Suprapubic skin (tissue), 4 donors: ENCODE results near the gene PAFAH2. TPM values are rescaled to one million over a fixed set of nuclear protein-coding genes. Genes with fewer than 3 reads are reported as not detected.
"Not testable (repeated sequence)": the region's sequence is repeated elsewhere in the genome, so short reads cannot be mapped to it uniquely, and the experiment has no call there.

Source experiments
- DNase-seq, 2 donors: peaks; one replicate each; pipeline ENCODE4 v3.0.0-alpha.2; 2019; ENCODE audit warnings: low spot score in 2 of 2
- H3K27ac ChIP-seq: fragments of 200-600 bp; sonication (generic); one replicate; pipeline ENCODE4 v1.5.1; 2019
- H3K27me3 ChIP-seq: fragments of 200-600 bp; sonication (generic); one replicate; pipeline ENCODE4 v1.5.1; 2019
- H3K36me3 ChIP-seq: fragments of 200-600 bp; sonication (generic); one replicate; pipeline ENCODE4 v1.5.1; 2019
- H3K4me1 ChIP-seq: fragments of 200-600 bp; sonication (generic); one replicate; pipeline ENCODE4 v1.5.1; 2019
- H3K4me3 ChIP-seq: fragments of 200-600 bp; sonication (generic); one replicate; pipeline ENCODE4 v1.5.1; 2019; ENCODE audit warnings: mild to moderate bottlenecking
- H3K9me3 ChIP-seq: fragments of 200-600 bp; sonication (generic); one replicate; pipeline ENCODE4 v1.5.1; 2019
- CTCF ChIP-seq, 2 donors: fragments of 200-600 bp in 1 of 2; fragments of 450-650 bp in 1 of 2; sonication (generic) in 1 of 2; IDR thresholded peaks; one replicate each; pipeline ENCODE4 v1.5.1; 2016 to 2019; ENCODE audit warnings: antibody characterized with exemption in 2 of 2, mild to moderate bottlenecking in 1 of 2, moderate library complexity in 1 of 2
- EP300 ChIP-seq: sonication (generic); formaldehyde crosslinking; IDR thresholded peaks from one replicate; pipeline ENCODE4 v1.6.1; 2017; ENCODE audit warnings: antibody characterized with exemption
- POLR2A ChIP-seq, 2 donors: fragments of 450-650 bp; IDR thresholded peaks; one replicate each; pipeline ENCODE4 v1.6.1; 2017; ENCODE audit warnings: antibody characterized with exemption in 2 of 2, mild to moderate bottlenecking in 2 of 2, moderate library complexity in 2 of 2
- POLR2AphosphoS5 ChIP-seq, 3 donors: sonication (generic); formaldehyde crosslinking; IDR thresholded peaks; one replicate each; pipeline ENCODE4 v1.6.1; 2017; ENCODE audit warnings: antibody characterized with exemption in 3 of 3
- WGBS: methylation state at CpG from one replicate; pipeline ENCODE4 v1.1.5; 2018; 5-methylcytosine and 5-hydroxymethylcytosine counted together
- total RNA-seq, 4 donors: library from RNA; depleted of rRNA; stranded (reverse); fragments of >200 nt; gene quantifications; one replicate each; pipeline ENCODE4 v1.1.0, GENCODE V29; 2016

PAFAH2 gene
- total RNA-seq, 4 donors from 2014 or later: 16.6 to 31.3 (median 20.0) TPM

- H3K4me3 ChIP-seq: no peak overlapping the region
- H3K27me3 ChIP-seq: no peaks in the 10 kb centered on the region
- DNase-seq: no peak
- no peaks in the 10 kb centered on the region for H3K9me3 ChIP-seq
- no peaks in the 10 kb centered on the region for H3K4me1 ChIP-seq
- 90% methylated on average over 5 of the region's 5 CpGs for WGBS
- TF ChIP-seq POLR2AphosphoS5 (IDR thresholded peaks at IDR 0.05) (no peak), EP300 (no peak), POLR2A (IDR thresholded peaks at IDR 0.05) (no peak), CTCF (IDR thresholded peaks at IDR 0.05) (no peak)
- H3K27ac ChIP-seq: no peak overlapping the region
- H3K36me3 ChIP-seq: no peaks in the 10 kb centered on the region
Measured at GRCh38 chr1:25945761-25946160, 52.1 kb downstream of the PAFAH2 start.

GRCh38 chr1:25944986-25945385 lies 52.9 kb downstream of the PAFAH2 start:
- H3K27me3 ChIP-seq: no peaks in the 10 kb centered on the region
- H3K4me3 ChIP-seq: no peak overlapping the region
- H3K27ac ChIP-seq: no peak overlapping the region
- WGBS: 90% methylated on average over 3 of the region's 3 CpGs
- no peaks in the 10 kb centered on the region for H3K36me3 ChIP-seq
- TF ChIP-seq POLR2AphosphoS5 (IDR thresholded peaks at IDR 0.05) (no peak), CTCF (IDR thresholded peaks at IDR 0.05) (no peak), POLR2A (IDR thresholded peaks at IDR 0.05) (no peak), EP300 (no peak)
- no peaks in the 10 kb centered on the region for H3K9me3 ChIP-seq
- no peaks in the 10 kb centered on the region for H3K4me1 ChIP-seq
- no peak for DNase-seq

- not testable (repeated sequence) for H3K27me3 ChIP-seq, H3K27ac ChIP-seq, H3K4me3 ChIP-seq, H3K36me3 ChIP-seq, DNase-seq, H3K4me1 ChIP-seq, H3K9me3 ChIP-seq
- WGBS: 85% methylated on average over 5 of the region's 5 CpGs
Measured at GRCh38 chr1:25943511-25943910, 54.4 kb downstream of the PAFAH2 start.

- Histone ChIP-seq H3K4me1 (peaks cover 3% of the 10 kb centered on the region), H3K36me3 (no peaks in the 10 kb centered on the region), H3K4me3 (no peak overlapping the region), H3K27me3 (no peaks in the 10 kb centered on the region), H3K27ac (no peak overlapping the region), H3K9me3 (no peaks in the 10 kb centered on the region)
- 86% methylated on average over 4 of the region's 4 CpGs for WGBS
- TF ChIP-seq POLR2AphosphoS5 (IDR thresholded peaks at IDR 0.05) (no peak), CTCF (IDR thresholded peaks at IDR 0.05) (no peak), POLR2A (IDR thresholded peaks at IDR 0.05) (no peak), EP300 (no peak)
- DNase-seq: no peak
Measured at GRCh38 chr1:25936947-25937346, 60.9 kb downstream of the PAFAH2 start.

GRCh38 chr1:25933479-25934365 lies 64.1 kb downstream of the PAFAH2 start:
- TF ChIP-seq CTCF (IDR thresholded peaks at IDR 0.05): no peak
- no peak for TF ChIP-seq POLR2AphosphoS5 (IDR thresholded peaks at IDR 0.05)
- no peak for TF ChIP-seq EP300
- Histone ChIP-seq H3K4me3 (no peak overlapping the region), H3K9me3 (no peaks in the 10 kb centered on the region), H3K27ac (no peak overlapping the region), H3K36me3 (no peaks in the 10 kb centered on the region), H3K27me3 (no peaks in the 10 kb centered on the region), H3K4me1 (peaks cover 3% of the 10 kb centered on the region)
- WGBS: 59% methylated on average over 13 of the region's 13 CpGs
- DNase-seq: no peak

- H3K36me3 ChIP-seq, H3K4me3 ChIP-seq, H3K27ac ChIP-seq, H3K4me1 ChIP-seq, H3K9me3 ChIP-seq, DNase-seq, H3K27me3 ChIP-seq: not testable (repeated sequence)
- 69% methylated on average over 12 of the region's 12 CpGs for WGBS
Measured at GRCh38 chr1:25932811-25933400, 65.0 kb downstream of the PAFAH2 start.
